K562 (cell line): Measurements from ENCODE around the gene SPATA2L. TPM values are rescaled to one million over a fixed set of nuclear protein-coding genes. Genes with fewer than 3 reads are reported as not detected.

Experiments
- BACH1 ChIP-seq: fragments of 200-800 bp; sonication (Bioruptor generic); IDR thresholded peaks from 2 replicates; pipeline ENCODE4 v1.6.1; 2016; ENCODE audit warnings: missing genetic modification characterization, missing compliant biosample characterization
- CBFB ChIP-seq: sonication (generic); formaldehyde crosslinking; IDR thresholded peaks from 2 replicates; pipeline ENCODE4 v1.4.0; 2020; ENCODE audit warnings: mild to moderate bottlenecking, missing genetic modification reagents
- CBX1 ChIP-seq: sonication (generic); IDR thresholded peaks from 2 replicates; pipeline ENCODE4 v1.6.1; 2016; ENCODE audit warnings: antibody characterized with exemption, low read depth, mild to moderate bottlenecking
- FOXP1 ChIP-seq: sonication (generic); formaldehyde crosslinking; IDR thresholded peaks from 2 replicates; pipeline ENCODE4 v1.8.0; 2022; ENCODE audit warnings: mild to moderate bottlenecking, missing genetic modification reagents
- HCFC1 ChIP-seq: IDR thresholded peaks from 2 replicates; pipeline ENCODE4 v1.6.1; 2012; ENCODE audit warnings: low read depth, low read length, improper control_type of control experiment
- MLLT1 ChIP-seq, 2 experiments: fragments of 450-650 bp; IDR thresholded peaks; 2 replicates each; pipeline ENCODE4 v1.6.1; 2016
- NCOR1 ChIP-seq: fragments of 450-650 bp; IDR thresholded peaks from 2 replicates; pipeline ENCODE4 v1.6.1; 2016; ENCODE audit warnings: mild to moderate bottlenecking, moderate library complexity
- NFYB ChIP-seq: IDR thresholded peaks from 2 replicates; pipeline ENCODE4 v1.6.1; 2011; ENCODE audit warnings: mild to moderate bottlenecking, moderate library complexity; ENCODE audit not compliant: insufficient read length; ENCODE audit errors: extremely low read depth
- POLR2G ChIP-seq: fragments of 200-400 bp; formaldehyde crosslinking; IDR thresholded peaks from 2 replicates; pipeline ENCODE4 v1.6.1; 2017; ENCODE audit warnings: low read depth, mild to moderate bottlenecking, antibody characterized with exemption, low read length, moderate library complexity
- RBFOX2 ChIP-seq: fragments of 200-400 bp; formaldehyde crosslinking; IDR thresholded peaks from 2 replicates; pipeline ENCODE4 v1.6.1; 2017; ENCODE audit warnings: low read depth, mild to moderate bottlenecking, low read length, moderate library complexity
- SMAD2 ChIP-seq: fragments of 150-350 bp; IDR thresholded peaks from 2 replicates; pipeline ENCODE4 v1.6.1; 2014; ENCODE audit warnings: low read depth, mild to moderate bottlenecking, low read length
- SMARCA4 ChIP-seq: fragments of 450-650 bp; IDR thresholded peaks from 2 replicates; pipeline ENCODE4 v1.6.1; 2016
- SRF ChIP-seq, 2 experiments: fragments of 250-450, 450-650 bp in 1 of 2; sonication (Bioruptor Pico) in 1 of 2; sonication (generic) in 1 of 2; formaldehyde crosslinking; IDR thresholded peaks; 2 replicates each; pipeline versions ENCODE4 v1.5.0 to v1.5.1; 2020 to 2022; ENCODE audit warnings: mild to moderate bottlenecking in 1 of 2, missing genetic modification reagents in 1 of 2
- STAT5A ChIP-seq: IDR thresholded peaks from 2 replicates; pipeline ENCODE4 v1.6.1; 2012; ENCODE audit warnings: low read length, inconsistent platforms, borderline replicate concordance
- TAF1 ChIP-seq: IDR thresholded peaks from 2 replicates; pipeline ENCODE4 v1.6.1; 2011; ENCODE audit warnings: mild to moderate bottlenecking, low read length, moderate library complexity; ENCODE audit not compliant: insufficient read depth, control insufficient read depth, severe bottlenecking; ENCODE audit errors: extremely low read depth
- TFE3 ChIP-seq: fragments of 450-650 bp; formaldehyde crosslinking; IDR thresholded peaks from 2 replicates; pipeline ENCODE4 v1.4.0; 2020; ENCODE audit warnings: mild to moderate bottlenecking, mixed read lengths
- ZBTB34 ChIP-seq: fragments of 250-450 bp; sonication (Bioruptor Pico); IDR thresholded peaks from 2 replicates; pipeline ENCODE4 v1.8.0; 2021; ENCODE audit warnings: mild to moderate bottlenecking, moderate library complexity
- ZHX1 ChIP-seq: fragments of 150-350 bp; conservative IDR thresholded peaks from 2 replicates; pipeline ENCODE4 v1.6.1; 2014; ENCODE audit warnings: low read length
- ZNF217 ChIP-seq: sonication (generic); formaldehyde crosslinking; IDR thresholded peaks from 2 replicates; pipeline ENCODE4 v1.8.0; 2022; ENCODE audit warnings: mild to moderate bottlenecking, missing genetic modification reagents
- ZNF431 ChIP-seq: sonication (generic); formaldehyde crosslinking; IDR thresholded peaks from 2 replicates; pipeline ENCODE4 v1.8.0; 2022; ENCODE audit warnings: mild to moderate bottlenecking, missing genetic modification reagents
- ZNF830 ChIP-seq: fragments of 250-450 bp; sonication (Bioruptor Pico); IDR thresholded peaks from 2 replicates; pipeline ENCODE4 v1.5.0; 2021; ENCODE audit warnings: mild to moderate bottlenecking
- polyA plus RNA-seq, 8 experiments: library from polyadenylated mRNA; depleted of rRNA in 4 of 8; stranded (reverse) in 5 of 8; unstranded in 3 of 8; fragments of >200 nt; fragmentation: Nextera tagmentation in 2 of 8; fragmentation: Illumina TruSeq in 1 of 8; extraction: Ambion mirVana in 2 of 8; extraction: Trizol in 1 of 8; gene quantifications; 2 replicates each; pipeline versions ENCODE4 v1.2.1 to v1.2.3, GENCODE V29; 2011 to 2014; ENCODE audit warnings: inconsistent platforms in 1 of 8, missing spikeins in 1 of 8
- total RNA-seq, 7 experiments: library from RNA; depleted of rRNA in 6 of 7; stranded (reverse); fragments of >200 nt in 6 of 7; fragmentation: Illumina TruSeq in 2 of 7; extraction: Trizol in 2 of 7; gene quantifications; 2 replicates each; pipeline versions ENCODE4 v1.2.1 to v1.2.3, GENCODE V29; 2011 to 2021; ENCODE audit warnings: low replicate concordance in 1 of 7

The SPATA2L gene
- total and polyA plus RNA-seq, 9 of the 15 experiments (the other 6 are each of a cell fraction or from before 2014, with no cell fraction given), result 0.13 to 19.2 (median 4.8) TPM; not detected in 1

GRCh38 chr16:89700100-89700648 is 1.3 kb downstream of the SPATA2L start (continued):
- no peak for TF ChIP-seq ZHX1
- peak; percentile 21 for TF ChIP-seq RBFOX2
- peak in 1 of 2 experiments; percentile 66; a peak in 2 of 4 replicates for TF ChIP-seq SRF (CRISPR knock-in tag; IDR thresholded peaks at IDR 0.05)
- no peak for TF ChIP-seq ZNF217
- no peak for TF ChIP-seq NCOR1
- no peak for TF ChIP-seq ZNF830 (CRISPR knock-in tag)
- TF ChIP-seq BACH1, result no peak
- 0 out of 2 replicates have a peak, but pooled peaks have one; percentile 14 for TF ChIP-seq SMARCA4
- 0 out of 2 replicates have a peak, but pooled peaks have one; percentile 29 for TF ChIP-seq FOXP1 (CRISPR knock-in tag)
- no peak for TF ChIP-seq SMAD2
- no peak for TF ChIP-seq CBX1
- TF ChIP-seq TFE3 (CRISPR knock-in tag), result peak; percentile 25; the same call in 1 of the 2 replicates
- no peak for TF ChIP-seq ZBTB34 (CRISPR knock-in tag)
- no peak for TF ChIP-seq MLLT1 (IDR thresholded peaks at IDR 0.05)
- TF ChIP-seq ZNF431, result no peak
- TF ChIP-seq NFYB, result no peak
- TF ChIP-seq HCFC1, result peak; percentile 52; the same call in 1 of the 2 replicates
- no peak for TF ChIP-seq STAT5A
- no peak for TF ChIP-seq TAF1
- no peak for TF ChIP-seq CBFB (CRISPR knock-in tag)
- no peak for TF ChIP-seq POLR2G
